ENCODE measurements around the gene PRG2. TPM values are rescaled to one million over a fixed set of nuclear protein-coding genes. Genes with fewer than 3 reads are reported as not detected.

The PRG2 gene
- total RNA-seq, 2 donors from 2014 or later: 0.54 TPM; not detected in 1

- peaks cover 41 to 49% of the 10 kb centered on the region in 2 donors for H3K4me1 ChIP-seq (ENCODE audit: control insufficient read depth in 1 of 2, low read depth in 2 of 2)
- peak overlapping the region; percentile 98 to 99 for H3K27ac ChIP-seq
- peak; percentile 69 for DNase-seq (ENCODE audit: low spot score)
- H3K4me3 ChIP-seq: peak overlapping the region; percentile 73
- no peaks in the 10 kb centered on the region for H3K9me3 ChIP-seq
- no peak for TF ChIP-seq CTCF (IDR thresholded peaks at IDR 0.05)
- peak; percentile 76 for ATAC-seq (ENCODE audit: insufficient number of reproducible peaks, low FRiP score, low read depth)
- H3K36me3 ChIP-seq: peaks cover 8% of the 10 kb centered on the region
- no peaks in the 10 kb centered on the region for H3K27me3 ChIP-seq (replicated peaks; ENCODE audit: insufficient read depth)
Measured at GRCh38 chr11:57424792-57425564, 34.5 kb upstream of the PRG2 start.

GRCh38 chr11:57424137-57424791, 33.8 kb upstream of the PRG2 start:
- DNase-seq (ENCODE audit: low spot score): no peak
- peaks cover 9% of the 10 kb centered on the region for H3K36me3 ChIP-seq
- peaks cover 41 to 49% of the 10 kb centered on the region in 2 donors for H3K4me1 ChIP-seq (ENCODE audit: control insufficient read depth in 1 of 2, low read depth in 2 of 2)
- peak overlapping the region; percentile 73 for H3K4me3 ChIP-seq
- no peaks in the 10 kb centered on the region for H3K9me3 ChIP-seq
- H3K27ac ChIP-seq: peak overlapping the region; percentile 98 to 99
- no peak for ATAC-seq (ENCODE audit: insufficient number of reproducible peaks, low FRiP score, low read depth)
- no peak for TF ChIP-seq CTCF (IDR thresholded peaks at IDR 0.05)
- no peaks in the 10 kb centered on the region for H3K27me3 ChIP-seq (replicated peaks; ENCODE audit: insufficient read depth)

- peaks cover 34 to 44% of the 10 kb centered on the region in 2 donors for H3K4me1 ChIP-seq (ENCODE audit: control insufficient read depth in 1 of 2, low read depth in 2 of 2)
- H3K36me3 ChIP-seq: peaks cover 19% of the 10 kb centered on the region
- ATAC-seq (ENCODE audit: insufficient number of reproducible peaks, low FRiP score, low read depth) (no peak), DNase-seq (ENCODE audit: low spot score) (no peak)
- no peak for TF ChIP-seq CTCF (IDR thresholded peaks at IDR 0.05)
- H3K9me3 ChIP-seq: no peaks in the 10 kb centered on the region
- H3K4me3 ChIP-seq: no peak overlapping the region
- H3K27me3 ChIP-seq (replicated peaks; ENCODE audit: insufficient read depth): no peaks in the 10 kb centered on the region
- H3K27ac ChIP-seq: no peak overlapping the region
Measured at GRCh38 chr11:57422669-57423068, 32.2 kb upstream of the PRG2 start.

GRCh38 chr11:57421805-57422204, 31.4 kb upstream of the PRG2 start:
- Histone ChIP-seq H3K27me3 (replicated peaks; ENCODE audit: insufficient read depth) (no peaks in the 10 kb centered on the region), H3K27ac (no peak overlapping the region), H3K4me1 (ENCODE audit: control insufficient read depth in 1 of 2, low read depth in 2 of 2) (peaks cover 29 to 42% of the 10 kb centered on the region in 2 donors), H3K36me3 (peaks cover 21% of the 10 kb centered on the region), H3K9me3 (no peaks in the 10 kb centered on the region), H3K4me3 (no peak overlapping the region)
- no peak for DNase-seq (ENCODE audit: low spot score)
- no peak for TF ChIP-seq CTCF (IDR thresholded peaks at IDR 0.05)
- no peak for ATAC-seq (ENCODE audit: insufficient number of reproducible peaks, low FRiP score, low read depth)

GRCh38 chr11:57421066-57421465, 30.6 kb upstream of the PRG2 start:
- H3K36me3 ChIP-seq: peaks cover 27% of the 10 kb centered on the region
- ATAC-seq (ENCODE audit: insufficient number of reproducible peaks, low FRiP score, low read depth) (no peak), DNase-seq (ENCODE audit: low spot score) (no peak)
- no peak overlapping the region for H3K4me3 ChIP-seq
- peaks cover 23 to 34% of the 10 kb centered on the region in 2 donors for H3K4me1 ChIP-seq (ENCODE audit: control insufficient read depth in 1 of 2, low read depth in 2 of 2)
- H3K27ac ChIP-seq: no peak overlapping the region
- TF ChIP-seq CTCF (IDR thresholded peaks at IDR 0.05): no peak
- no peaks in the 10 kb centered on the region for H3K27me3 ChIP-seq (replicated peaks; ENCODE audit: insufficient read depth)
- no peaks in the 10 kb centered on the region for H3K9me3 ChIP-seq

All from thoracic aorta (tissue), 2 donors.